Endothelial cell (in vitro differentiated cells): ENCODE measurements around the gene IL1RL2. TPM values are rescaled to one million over a fixed set of nuclear protein-coding genes. Genes with fewer than 3 reads are reported as not detected.

Experiments
- DNase-seq: peaks from one replicate; pipeline ENCODE4 v3.0.0; 2021; ENCODE audit warnings: low spot score
- H3K27ac Mint-ChIP-seq: one replicate; pipeline ENCODE4 v1.8.0; 2021; ENCODE audit warnings: mixed read lengths, inconsistent platforms; ENCODE audit not compliant: unreplicated experiment
- H3K27me3 Mint-ChIP-seq: one replicate; pipeline ENCODE4 v1.8.0; 2021; ENCODE audit warnings: mild to moderate bottlenecking, moderate library complexity, mixed read lengths, inconsistent platforms; ENCODE audit not compliant: unreplicated experiment
- H3K36me3 Mint-ChIP-seq: one replicate; pipeline ENCODE4 v1.8.0; 2021; ENCODE audit warnings: mild to moderate bottlenecking, low read depth, mixed read lengths, inconsistent platforms; ENCODE audit not compliant: unreplicated experiment
- H3K4me1 Mint-ChIP-seq: one replicate; pipeline ENCODE4 v1.8.0; 2021; ENCODE audit warnings: mild to moderate bottlenecking, mixed read lengths, inconsistent platforms; ENCODE audit not compliant: unreplicated experiment
- H3K4me3 Mint-ChIP-seq: one replicate; pipeline ENCODE4 v1.8.0; 2021; ENCODE audit warnings: mild to moderate bottlenecking, mixed read lengths, inconsistent platforms; ENCODE audit not compliant: unreplicated experiment
- H3K9me3 Mint-ChIP-seq: one replicate; pipeline ENCODE4 v1.8.0; 2021; ENCODE audit warnings: mixed read lengths, inconsistent platforms; ENCODE audit not compliant: unreplicated experiment
- total RNA-seq: library from RNA; stranded (reverse); fragmentation: NEBNext Ultra II Directional; extraction: Animal tissue kit (Norgen Biotek cat#: 25700); gene quantifications from one replicate; pipeline ENCODE4 v1.2.1, GENCODE V29; 2021; ENCODE audit not compliant: unreplicated experiment
- TF ChIP-seq, protein P1 (sequence below): fragments of 200-600 bp; sonication (generic); IDR thresholded peaks from one replicate; pipeline ENCODE4 v1.5.0; 2021; ENCODE audit warnings: antibody characterized with exemption; ENCODE audit not compliant: unreplicated experiment

The IL1RL2 gene
- total RNA-seq, 1 donor from 2014 or later: not detected

DNA sequence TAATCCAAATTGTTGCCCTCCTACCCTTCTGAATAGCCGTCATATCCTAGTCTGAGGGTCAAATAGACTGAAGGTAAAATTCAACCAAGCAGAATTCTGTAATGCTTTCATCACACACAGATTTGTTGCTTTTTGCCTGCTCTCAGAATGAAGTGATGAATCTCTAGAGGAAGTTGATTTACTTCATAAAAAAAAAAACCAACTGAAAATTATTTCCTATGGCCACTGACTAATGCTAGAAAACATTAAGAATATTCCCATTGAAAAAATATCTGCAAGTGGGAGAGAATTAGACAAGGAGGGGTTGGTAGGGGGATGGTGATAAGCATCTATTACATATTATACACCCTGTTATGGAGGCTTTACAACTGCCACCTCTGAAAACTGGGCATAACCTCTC, 2.3 kb upstream of the IL1RL2 start:
- H3K4me1 Mint-ChIP-seq: no peaks in the 10 kb centered on the region
- no peaks in the 10 kb centered on the region for H3K36me3 Mint-ChIP-seq
- TF ChIP-seq, protein P1, sequence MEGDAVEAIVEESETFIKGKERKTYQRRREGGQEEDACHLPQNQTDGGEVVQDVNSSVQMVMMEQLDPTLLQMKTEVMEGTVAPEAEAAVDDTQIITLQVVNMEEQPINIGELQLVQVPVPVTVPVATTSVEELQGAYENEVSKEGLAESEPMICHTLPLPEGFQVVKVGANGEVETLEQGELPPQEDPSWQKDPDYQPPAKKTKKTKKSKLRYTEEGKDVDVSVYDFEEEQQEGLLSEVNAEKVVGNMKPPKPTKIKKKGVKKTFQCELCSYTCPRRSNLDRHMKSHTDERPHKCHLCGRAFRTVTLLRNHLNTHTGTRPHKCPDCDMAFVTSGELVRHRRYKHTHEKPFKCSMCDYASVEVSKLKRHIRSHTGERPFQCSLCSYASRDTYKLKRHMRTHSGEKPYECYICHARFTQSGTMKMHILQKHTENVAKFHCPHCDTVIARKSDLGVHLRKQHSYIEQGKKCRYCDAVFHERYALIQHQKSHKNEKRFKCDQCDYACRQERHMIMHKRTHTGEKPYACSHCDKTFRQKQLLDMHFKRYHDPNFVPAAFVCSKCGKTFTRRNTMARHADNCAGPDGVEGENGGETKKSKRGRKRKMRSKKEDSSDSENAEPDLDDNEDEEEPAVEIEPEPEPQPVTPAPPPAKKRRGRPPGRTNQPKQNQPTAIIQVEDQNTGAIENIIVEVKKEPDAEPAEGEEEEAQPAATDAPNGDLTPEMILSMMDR: no peak
- H3K27ac Mint-ChIP-seq: no peak overlapping the region
- DNase-seq: no peak
- no peak overlapping the region for H3K4me3 Mint-ChIP-seq
- H3K9me3 Mint-ChIP-seq: no peaks in the 10 kb centered on the region
- H3K27me3 Mint-ChIP-seq: peaks cover 10% of the 10 kb centered on the region

DNA sequence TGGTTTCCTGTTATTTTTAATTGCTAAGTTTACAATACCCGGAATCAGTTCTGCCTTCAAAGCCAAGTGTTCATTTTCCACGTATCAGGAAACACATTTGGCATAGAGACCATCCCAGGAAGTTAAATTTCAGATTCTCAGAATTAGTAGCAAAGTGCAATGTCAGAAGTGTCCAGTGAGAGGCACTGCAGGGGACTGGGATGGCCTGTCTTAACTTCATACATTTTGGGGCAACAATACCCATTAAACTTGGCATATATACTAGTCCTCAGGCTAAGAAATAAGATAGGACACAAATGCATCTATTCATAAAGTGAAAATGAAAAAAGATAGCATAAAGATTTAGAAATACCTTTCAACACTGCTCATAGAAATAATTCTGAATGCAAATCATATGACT, 1.5 kb upstream of the IL1RL2 start:
- H3K27me3 Mint-ChIP-seq: peaks cover 10% of the 10 kb centered on the region
- H3K4me1 Mint-ChIP-seq: no peaks in the 10 kb centered on the region
- peak; percentile 26 for DNase-seq
- H3K9me3 Mint-ChIP-seq: no peaks in the 10 kb centered on the region
- TF ChIP-seq, protein P1: peak; percentile 66
- H3K27ac Mint-ChIP-seq: no peak overlapping the region
- H3K4me3 Mint-ChIP-seq: no peak overlapping the region
- H3K36me3 Mint-ChIP-seq: no peaks in the 10 kb centered on the region

DNA sequence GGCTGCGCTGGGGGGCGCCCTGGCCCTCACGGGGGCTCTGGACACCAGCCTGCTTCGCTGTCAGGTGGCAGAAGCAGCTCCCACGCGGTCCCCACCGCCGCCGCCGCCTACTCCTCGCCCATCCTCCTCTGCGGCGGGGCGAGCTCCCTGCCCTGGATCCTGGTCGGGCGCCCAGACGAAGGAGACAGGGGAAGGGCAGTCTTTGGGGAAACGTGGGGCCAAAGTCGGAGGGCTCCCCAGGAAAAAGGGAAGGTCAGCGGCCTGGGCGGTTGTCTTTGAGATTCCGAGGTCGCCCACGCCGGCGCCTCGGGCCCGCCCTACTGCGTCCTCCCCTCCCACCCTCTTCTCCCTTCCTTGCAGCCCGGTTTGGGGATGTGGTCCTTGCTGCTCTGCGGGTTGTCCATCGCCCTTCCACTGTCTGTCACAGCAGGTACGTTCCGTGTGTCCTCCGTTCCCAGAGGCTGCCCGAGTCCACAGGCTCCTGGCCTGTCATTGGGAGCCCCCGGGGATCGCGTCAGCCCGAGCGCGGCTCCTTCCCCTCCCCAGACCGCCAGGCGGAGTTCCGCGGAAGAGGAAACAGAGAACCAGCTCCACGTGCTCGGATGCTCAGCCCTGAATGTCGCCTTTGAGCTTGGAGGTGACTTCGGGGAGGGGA, 800 bp downstream of the IL1RL2 start:
- H3K27ac Mint-ChIP-seq: no peak overlapping the region
- DNase-seq: peak; percentile 43
- H3K4me3 Mint-ChIP-seq: peak overlapping the region; percentile 86
- H3K27me3 Mint-ChIP-seq: peaks cover 10% of the 10 kb centered on the region
- no peaks in the 10 kb centered on the region for H3K9me3 Mint-ChIP-seq
- TF ChIP-seq, protein P1: no peak
- H3K36me3 Mint-ChIP-seq: no peaks in the 10 kb centered on the region
- H3K4me1 Mint-ChIP-seq: no peaks in the 10 kb centered on the region

DNA sequence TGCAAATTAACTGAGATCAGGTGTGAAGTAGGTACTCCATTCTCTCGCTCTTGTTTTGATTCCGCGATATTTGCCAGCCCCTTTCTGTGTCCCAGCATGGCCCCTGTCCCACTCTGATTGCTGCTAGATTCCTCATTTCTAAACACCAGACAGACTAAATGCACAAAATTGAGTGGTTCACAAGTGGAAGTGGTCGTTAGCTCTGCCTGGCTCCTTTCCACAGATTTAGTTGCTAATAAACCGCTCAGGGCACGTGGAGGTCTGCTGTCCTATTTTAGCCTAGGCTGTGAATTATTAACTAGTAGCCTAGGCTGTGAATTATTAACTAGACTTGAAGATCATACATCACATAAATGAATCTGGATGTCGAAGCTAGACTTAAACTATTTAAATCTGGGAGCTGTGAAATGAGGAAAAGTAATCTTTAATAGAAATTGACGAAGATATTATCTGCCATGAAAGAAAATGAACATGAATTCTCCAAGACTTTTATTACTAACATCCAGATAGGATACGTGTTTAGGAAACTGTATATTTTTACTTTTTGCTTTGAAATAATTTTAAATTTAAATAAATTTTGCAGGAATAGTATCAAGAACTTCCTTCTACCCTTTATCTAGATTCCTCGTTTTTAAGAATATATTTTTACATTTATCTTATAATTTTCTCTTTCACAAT, 3.7 kb downstream of the IL1RL2 start:
- no peaks in the 10 kb centered on the region for H3K4me1 Mint-ChIP-seq
- no peak for DNase-seq
- H3K27ac Mint-ChIP-seq: no peak overlapping the region
- no peak overlapping the region for H3K4me3 Mint-ChIP-seq
- TF ChIP-seq, protein P1: no peak
- no peaks in the 10 kb centered on the region for H3K36me3 Mint-ChIP-seq
- H3K27me3 Mint-ChIP-seq: peaks cover 11% of the 10 kb centered on the region
- H3K9me3 Mint-ChIP-seq: no peaks in the 10 kb centered on the region

DNA sequence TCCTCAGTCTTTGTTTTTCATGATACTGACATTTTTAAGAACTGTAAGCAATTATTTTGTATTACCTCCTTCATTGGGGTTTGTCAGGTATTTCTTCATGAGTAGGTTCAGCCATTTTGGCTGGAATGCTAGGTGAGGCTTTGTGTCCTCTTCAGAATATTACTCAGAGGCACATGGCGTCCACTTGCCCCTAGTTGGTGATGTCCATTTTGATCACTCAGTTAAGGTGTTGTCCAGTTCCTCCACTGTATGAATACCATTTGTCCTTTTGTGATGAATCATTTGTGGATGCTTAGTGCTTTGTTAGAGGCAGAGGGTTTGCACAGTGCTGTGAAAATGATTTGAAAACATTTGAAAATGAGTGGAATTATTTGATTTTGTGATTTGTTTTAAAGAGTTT, 4.7 kb downstream of the IL1RL2 start:
- no peak for DNase-seq
- Mint-ChIP-seq H3K9me3 (no peaks in the 10 kb centered on the region), H3K27ac (no peak overlapping the region), H3K4me3 (no peak overlapping the region), H3K4me1 (no peaks in the 10 kb centered on the region), H3K27me3 (peaks cover 8% of the 10 kb centered on the region), H3K36me3 (no peaks in the 10 kb centered on the region)
- TF ChIP-seq, protein P1: no peak
